Measurements from ENCODE around the gene KHDC1.
"Not testable (repeated sequence)": the region's sequence is repeated elsewhere in the genome, so short reads cannot be mapped to it uniquely, and the experiment has no call there.

Gene KHDC1

DNA sequence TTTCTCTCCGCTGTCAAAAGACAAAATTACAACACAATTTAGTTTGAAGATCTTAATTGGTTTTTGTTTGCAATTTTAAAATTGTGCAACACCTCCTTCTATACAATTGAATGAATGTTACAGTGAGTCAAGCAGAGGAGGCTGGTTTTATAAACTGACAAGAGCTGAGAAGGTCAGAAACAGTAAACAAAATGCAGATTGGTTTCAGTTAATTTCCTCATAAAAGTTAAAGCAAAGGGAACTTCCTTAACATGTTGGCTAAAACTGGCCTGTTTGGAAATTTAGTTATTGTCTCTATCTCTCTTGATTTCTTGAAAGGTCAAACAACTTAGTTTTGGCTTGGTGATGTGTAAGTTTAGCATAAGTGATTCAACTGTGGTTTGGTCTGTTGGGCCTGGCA lies 59.9 kb downstream of the KHDC1 start:
- no peak overlapping the region for H3K27ac ChIP-seq (ENCODE audit: poor library complexity, severe bottlenecking)

DNA sequence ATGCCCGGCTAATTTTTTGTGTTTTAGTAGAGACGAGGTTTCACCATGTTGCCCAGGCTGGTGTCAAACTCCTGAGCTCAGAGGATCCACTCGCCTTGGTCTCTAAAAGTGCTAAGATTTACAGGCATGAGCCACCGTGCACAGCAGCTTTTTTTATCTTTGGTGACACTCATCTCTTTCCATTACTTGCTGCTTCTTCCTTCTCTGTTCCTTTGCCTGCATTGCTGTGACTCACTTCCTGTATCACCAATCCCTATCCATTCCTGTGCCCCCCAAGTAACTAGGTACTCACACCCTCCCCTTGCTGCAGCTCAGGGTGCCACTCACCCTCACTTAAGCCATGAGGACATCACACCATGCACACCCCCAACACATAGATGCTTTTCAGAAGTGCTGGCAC lies 62.3 kb downstream of the KHDC1 start:
- no peak for DNase-seq (ENCODE audit: low spot score)
- H3K36me3 ChIP-seq (ENCODE audit: low read depth) = no peaks in the 10 kb centered on the region
- no peaks in the 10 kb centered on the region for H3K27me3 ChIP-seq (ENCODE audit: insufficient read depth, poor library complexity, severe bottlenecking)
- no peak overlapping the region for H3K27ac ChIP-seq (ENCODE audit: poor library complexity, severe bottlenecking)
- no peak overlapping the region for H3K4me3 ChIP-seq (ENCODE audit: severe bottlenecking)
- no peaks in the 10 kb centered on the region for H3K9me3 ChIP-seq (ENCODE audit: severe bottlenecking)
- ATAC-seq (ENCODE audit: low read depth) = no peak
- TF ChIP-seq, protein P1, sequence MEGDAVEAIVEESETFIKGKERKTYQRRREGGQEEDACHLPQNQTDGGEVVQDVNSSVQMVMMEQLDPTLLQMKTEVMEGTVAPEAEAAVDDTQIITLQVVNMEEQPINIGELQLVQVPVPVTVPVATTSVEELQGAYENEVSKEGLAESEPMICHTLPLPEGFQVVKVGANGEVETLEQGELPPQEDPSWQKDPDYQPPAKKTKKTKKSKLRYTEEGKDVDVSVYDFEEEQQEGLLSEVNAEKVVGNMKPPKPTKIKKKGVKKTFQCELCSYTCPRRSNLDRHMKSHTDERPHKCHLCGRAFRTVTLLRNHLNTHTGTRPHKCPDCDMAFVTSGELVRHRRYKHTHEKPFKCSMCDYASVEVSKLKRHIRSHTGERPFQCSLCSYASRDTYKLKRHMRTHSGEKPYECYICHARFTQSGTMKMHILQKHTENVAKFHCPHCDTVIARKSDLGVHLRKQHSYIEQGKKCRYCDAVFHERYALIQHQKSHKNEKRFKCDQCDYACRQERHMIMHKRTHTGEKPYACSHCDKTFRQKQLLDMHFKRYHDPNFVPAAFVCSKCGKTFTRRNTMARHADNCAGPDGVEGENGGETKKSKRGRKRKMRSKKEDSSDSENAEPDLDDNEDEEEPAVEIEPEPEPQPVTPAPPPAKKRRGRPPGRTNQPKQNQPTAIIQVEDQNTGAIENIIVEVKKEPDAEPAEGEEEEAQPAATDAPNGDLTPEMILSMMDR (IDR thresholded peaks at IDR 0.05; ENCODE audit: poor library complexity, severe bottlenecking) = no peak
- no peaks in the 10 kb centered on the region for H3K4me1 ChIP-seq (ENCODE audit: insufficient read depth, poor library complexity, severe bottlenecking)

More for the DNA sequence above, 59.9 kb downstream of the KHDC1 start:
- H3K4me3 ChIP-seq (ENCODE audit: severe bottlenecking) = no peak overlapping the region
- DNase-seq (ENCODE audit: low spot score) (no peak), ATAC-seq (ENCODE audit: low read depth) (no peak)
- no peaks in the 10 kb centered on the region for H3K4me1 ChIP-seq (ENCODE audit: insufficient read depth, poor library complexity, severe bottlenecking)
- TF ChIP-seq, protein P1 (IDR thresholded peaks at IDR 0.05; ENCODE audit: poor library complexity, severe bottlenecking) = no peak
- H3K36me3 ChIP-seq (ENCODE audit: low read depth) = no peaks in the 10 kb centered on the region
- H3K27me3 ChIP-seq (ENCODE audit: insufficient read depth, poor library complexity, severe bottlenecking) = no peaks in the 10 kb centered on the region
- no peaks in the 10 kb centered on the region for H3K9me3 ChIP-seq (ENCODE audit: severe bottlenecking)

DNA sequence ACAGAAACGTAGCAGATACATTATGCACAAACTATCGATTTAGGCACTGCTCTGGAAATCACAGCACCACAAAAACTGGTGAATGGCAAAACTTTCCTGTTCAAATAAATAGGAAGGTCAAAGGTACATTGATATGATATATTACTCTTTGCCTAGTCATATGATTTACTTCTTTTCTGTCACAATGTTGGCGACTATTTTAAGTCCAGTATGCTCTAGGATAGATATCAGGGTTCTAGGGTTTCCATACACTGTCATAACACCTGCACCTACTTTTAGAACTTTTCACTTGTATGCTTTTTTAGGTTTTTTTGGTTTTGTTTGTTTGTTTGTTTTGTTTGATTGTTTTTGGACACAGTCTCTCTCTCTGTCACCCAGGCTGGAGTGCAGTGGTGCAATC lies 62.7 kb downstream of the KHDC1 start:
- Histone ChIP-seq H3K9me3 (ENCODE audit: severe bottlenecking) (no peaks in the 10 kb centered on the region), H3K36me3 (ENCODE audit: low read depth) (no peaks in the 10 kb centered on the region), H3K27ac (ENCODE audit: poor library complexity, severe bottlenecking) (no peak overlapping the region), H3K4me3 (ENCODE audit: severe bottlenecking) (no peak overlapping the region), H3K27me3 (ENCODE audit: insufficient read depth, poor library complexity, severe bottlenecking) (no peaks in the 10 kb centered on the region), H3K4me1 (ENCODE audit: insufficient read depth, poor library complexity, severe bottlenecking) (no peaks in the 10 kb centered on the region)
- DNase-seq (ENCODE audit: low spot score) (no peak), ATAC-seq (ENCODE audit: low read depth) (no peak)
- TF ChIP-seq, protein P1 (IDR thresholded peaks at IDR 0.05; ENCODE audit: poor library complexity, severe bottlenecking) = no peak

DNA sequence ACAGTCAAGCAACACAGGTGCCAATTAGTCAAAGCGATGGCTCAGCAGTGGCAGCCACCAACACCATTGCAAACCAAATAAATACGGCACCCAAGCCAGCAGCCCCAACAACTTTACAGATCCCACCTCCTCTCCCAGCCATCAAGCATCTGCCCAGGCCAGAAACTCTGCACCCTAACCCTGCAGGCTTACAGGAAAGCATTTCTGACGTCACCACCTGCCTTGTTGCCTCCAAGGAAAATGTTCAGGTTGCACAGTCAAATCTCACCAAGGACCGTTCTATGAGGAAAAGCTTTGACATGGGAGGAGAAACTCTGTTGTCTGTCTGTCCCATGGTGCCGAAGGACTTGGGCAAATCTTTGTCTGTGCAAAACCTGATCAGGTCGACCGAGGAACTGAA lies 68.3 kb downstream of the KHDC1 start:
- TF ChIP-seq, protein P1 (IDR thresholded peaks at IDR 0.05; ENCODE audit: poor library complexity, severe bottlenecking) = no peak
- ATAC-seq (ENCODE audit: low read depth) = no peak
- Histone ChIP-seq H3K27ac (ENCODE audit: poor library complexity, severe bottlenecking) (no peak overlapping the region), H3K4me1 (ENCODE audit: insufficient read depth, poor library complexity, severe bottlenecking) (no peaks in the 10 kb centered on the region), H3K27me3 (ENCODE audit: insufficient read depth, poor library complexity, severe bottlenecking) (no peaks in the 10 kb centered on the region), H3K36me3 (ENCODE audit: low read depth) (no peaks in the 10 kb centered on the region), H3K4me3 (ENCODE audit: severe bottlenecking) (no peak overlapping the region), H3K9me3 (ENCODE audit: severe bottlenecking) (no peaks in the 10 kb centered on the region)
- no peak for DNase-seq (ENCODE audit: low spot score)

DNA sequence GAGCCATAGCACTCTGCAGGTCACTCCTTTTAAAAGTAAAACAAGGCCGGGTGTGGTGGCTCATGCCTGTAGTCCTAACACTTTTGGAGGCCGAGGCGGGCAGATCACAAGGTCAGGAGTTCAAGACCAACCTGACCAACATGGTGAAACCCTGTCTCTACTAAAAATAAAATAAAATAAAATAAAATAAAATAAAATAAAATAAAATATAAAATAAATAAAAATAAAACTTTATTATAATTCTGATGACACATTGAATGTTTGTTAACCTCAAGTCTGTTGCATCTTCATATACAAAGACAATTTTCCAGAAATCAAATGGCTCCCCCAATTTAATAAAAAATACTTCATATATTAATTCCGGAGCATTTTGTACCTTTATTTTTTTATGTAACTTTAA lies 69.7 kb downstream of the KHDC1 start:
- not testable (repeated sequence) for H3K27ac ChIP-seq (ENCODE audit: poor library complexity, severe bottlenecking); H3K4me3 ChIP-seq (ENCODE audit: severe bottlenecking); ATAC-seq (ENCODE audit: low read depth); DNase-seq (ENCODE audit: low spot score); H3K36me3 ChIP-seq (ENCODE audit: low read depth); H3K4me1 ChIP-seq (ENCODE audit: insufficient read depth, poor library complexity, severe bottlenecking); H3K9me3 ChIP-seq (ENCODE audit: severe bottlenecking); H3K27me3 ChIP-seq (ENCODE audit: insufficient read depth, poor library complexity, severe bottlenecking)
